BLaER1 treated with 17β-estradiol and CSF1 and Interleukin-3, amounts not matched to agents 10 nM and 100 nM (cell line): Measurements from ENCODE around the gene ASPHD1.
A peak's percentile ranks its signal among the peaks of the same experiment; 100 is the strongest.

Source experiments
- H3K27ac ChIP-seq, 11 experiments: shearing (Covaris generic); formaldehyde crosslinking; 2 replicates each; pipeline ENCODE4 v1.8.1; 2022
- H3K27me3 ChIP-seq, 11 experiments: shearing (Covaris generic); formaldehyde crosslinking; 2 replicates each; pipeline ENCODE4 v1.8.1; 2022
- H3K36me3 ChIP-seq, 11 experiments: shearing (Covaris generic); formaldehyde crosslinking; 2 replicates each; pipeline ENCODE4 v1.8.1; 2022
- H3K4me1 ChIP-seq, 10 experiments: shearing (Covaris generic); formaldehyde crosslinking; 2 replicates each; pipeline ENCODE4 v1.8.1; 2022
- H3K4me2 ChIP-seq, 11 experiments: shearing (Covaris generic); formaldehyde crosslinking; 2 replicates each; pipeline ENCODE4 v1.8.1; 2022
- H3K4me3 ChIP-seq, 10 experiments: shearing (Covaris generic); formaldehyde crosslinking; 2 replicates each; pipeline ENCODE4 v1.8.1; 2022
- H3K9ac ChIP-seq, 11 experiments: shearing (Covaris generic); formaldehyde crosslinking; 2 replicates each; pipeline ENCODE4 v1.8.1; 2022
- H3K9me3 ChIP-seq, 11 experiments: shearing (Covaris generic); formaldehyde crosslinking; replicated peaks in 1 of 11; 2 replicates each; pipeline ENCODE4 v1.8.1; 2022
- H4K20me1 ChIP-seq, 11 experiments: shearing (Covaris generic); formaldehyde crosslinking; 2 replicates each; pipeline ENCODE4 v1.8.1; 2022
- Cebpa-rat ChIP-seq, 11 experiments: shearing (Covaris generic); IDR thresholded peaks; 2 replicates each; pipeline ENCODE4 v1.8.1; 2022

ASPHD1 gene, protein sequence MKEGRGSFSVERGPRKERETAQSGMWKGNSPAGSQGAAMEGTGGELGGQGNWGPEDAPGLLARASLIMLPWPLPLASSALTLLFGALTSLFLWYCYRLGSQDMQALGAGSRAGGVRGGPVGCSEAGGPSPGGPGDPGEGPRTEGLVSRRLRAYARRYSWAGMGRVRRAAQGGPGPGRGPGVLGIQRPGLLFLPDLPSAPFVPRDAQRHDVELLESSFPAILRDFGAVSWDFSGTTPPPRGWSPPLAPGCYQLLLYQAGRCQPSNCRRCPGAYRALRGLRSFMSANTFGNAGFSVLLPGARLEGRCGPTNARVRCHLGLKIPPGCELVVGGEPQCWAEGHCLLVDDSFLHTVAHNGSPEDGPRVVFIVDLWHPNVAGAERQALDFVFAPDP

DNA sequence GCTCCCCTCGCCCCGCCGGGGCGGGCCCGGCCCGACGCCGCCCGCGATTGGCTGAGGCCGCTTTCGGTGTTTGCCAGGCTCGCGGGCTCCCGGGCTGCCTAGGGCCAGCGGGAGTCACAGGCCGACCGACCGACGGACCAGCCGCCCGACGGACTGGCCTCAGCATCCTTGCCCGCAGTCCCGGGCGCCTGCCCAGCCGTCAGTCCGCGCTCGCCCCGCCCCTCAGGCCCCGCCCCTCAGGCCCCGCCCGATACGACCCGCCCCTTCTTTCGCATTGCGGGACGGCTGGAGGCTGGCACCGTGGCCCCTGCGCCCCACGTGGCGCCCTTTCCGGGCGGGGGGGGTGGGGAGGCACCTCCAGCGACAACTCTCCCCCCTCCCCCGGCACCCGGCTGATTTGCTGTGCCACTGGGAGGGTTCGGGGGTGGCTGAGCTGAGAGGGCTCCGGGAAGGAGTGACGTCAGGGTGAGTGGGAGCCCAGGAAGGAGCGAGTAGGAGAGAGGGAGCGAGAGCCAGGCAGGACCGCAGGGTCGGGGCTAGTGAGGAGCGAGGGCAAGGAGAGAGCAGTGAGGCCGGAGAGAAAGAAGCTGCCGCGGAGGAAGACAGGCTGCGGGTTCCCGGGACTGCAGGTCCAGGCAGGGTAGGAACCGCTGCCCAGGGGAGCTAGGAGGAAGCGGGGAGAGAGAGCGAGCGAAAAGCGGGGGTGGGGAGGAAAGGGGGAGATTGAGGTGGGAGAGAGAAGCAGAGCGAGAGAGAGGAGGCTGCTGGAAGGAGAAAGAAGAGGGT is at the start of gene ASPHD1:
Gene ASPHD1 (plus strand): TSS at position 387 of the 786 bp plus-strand sequence. CDS start 484 bp downstream, outside the sequence.
- Histone ChIP-seq H3K27ac (peak within 1 kb of the TSS in 8 of 11 experiments; percentile 6 to 47 (median 37); a peak in 9 of 22 replicates), H3K9me3 (no peaks in the 10 kb centered on the region), H4K20me1 (peaks cover 0 to 35% (median 7%) of the 10 kb centered on the region in 11 experiments; a peak in 7 of 22 replicates), H3K36me3 (no peaks in the 10 kb centered on the region), H3K27me3 (peaks cover 27 to 51% (median 37%) of the 10 kb centered on the region in 11 experiments), H3K4me3 (peak within 1 kb of the TSS; percentile 55 to 76 (median 66)), H3K9ac (peak within 1 kb of the TSS in 10 of 11 experiments; percentile 39 to 76 (median 67); a peak in 17 of 22 replicates), H3K4me1 (peaks cover 7 to 37% (median 29%) of the 10 kb centered on the region in 10 experiments; a peak in 18 of 20 replicates), H3K4me2 (peak within 1 kb of the TSS; percentile 85 to 99 (median 95))
- no peak for TF ChIP-seq Cebpa-rat (IDR thresholded peaks at IDR 0.05)

DNA sequence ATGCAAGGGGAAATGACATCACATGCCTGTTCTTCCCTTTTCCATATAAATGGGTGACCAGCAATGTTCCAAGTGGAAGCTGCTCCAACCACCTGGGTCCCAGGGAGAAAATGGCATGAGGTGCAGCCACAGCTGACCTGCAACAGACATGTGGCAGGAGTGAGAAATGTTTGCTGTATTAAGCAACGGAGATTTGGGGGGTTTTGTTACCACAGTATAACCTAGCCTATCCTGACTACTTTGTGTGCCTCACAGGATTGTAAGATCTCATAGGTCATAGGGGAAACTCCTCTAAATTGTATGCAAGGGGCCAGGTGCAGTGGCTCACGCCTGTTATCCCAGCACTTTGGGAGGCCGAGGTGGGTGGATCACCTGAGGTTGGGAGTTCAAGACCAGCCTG is 49.3 kb upstream of the ASPHD1 start:
- no peak overlapping the region for H3K4me2 ChIP-seq
- no peaks in the 10 kb centered on the region for H3K27me3 ChIP-seq
- no peak overlapping the region for H3K4me3 ChIP-seq
- TF ChIP-seq Cebpa-rat (IDR thresholded peaks at IDR 0.05), result no peak
- no peak overlapping the region for H3K9ac ChIP-seq
- H3K27ac ChIP-seq, result no peak overlapping the region
- no peaks in the 10 kb centered on the region for H3K9me3 ChIP-seq
- peaks cover 0 to 17% (median 8%) of the 10 kb centered on the region in 10 experiments; a peak in 11 of 20 replicates for H3K4me1 ChIP-seq
- peaks cover 0 to 23% (median 8%) of the 10 kb centered on the region in 11 experiments; a peak in 14 of 22 replicates for H3K36me3 ChIP-seq
- H4K20me1 ChIP-seq, result peaks cover 0 to 18% (median 0%) of the 10 kb centered on the region in 11 experiments; a peak in 4 of 22 replicates

- TF ChIP-seq Cebpa-rat (IDR thresholded peaks at IDR 0.05), result no peak
Measured at GRCh38 chr16:29852654-29853053, 47.6 kb upstream of the ASPHD1 start.

GRCh38 chr16:29854520-29855100 is 45.7 kb upstream of the ASPHD1 start:
- Histone ChIP-seq H3K36me3 (peaks cover 14 to 24% (median 17%) of the 10 kb centered on the region in 11 experiments), H3K4me2 (no peak overlapping the region), H3K27me3 (no peaks in the 10 kb centered on the region), H3K9ac (no peak overlapping the region), H4K20me1 (peaks cover 0 to 13% (median 0%) of the 10 kb centered on the region in 11 experiments; a peak in 4 of 22 replicates), H3K27ac (no peak overlapping the region), H3K4me1 (peaks cover 4 to 21% (median 15%) of the 10 kb centered on the region in 10 experiments; a peak in 15 of 20 replicates), H3K4me3 (no peak overlapping the region), H3K9me3 (no peaks in the 10 kb centered on the region)
- TF ChIP-seq Cebpa-rat (IDR thresholded peaks at IDR 0.05), result no peak

More at GRCh38 chr16:29852654-29853053, 47.6 kb upstream of the ASPHD1 start:
- H3K4me1 ChIP-seq, result peaks cover 7 to 33% (median 13%) of the 10 kb centered on the region in 10 experiments; a peak in 16 of 20 replicates
- H3K27me3 ChIP-seq, result no peaks in the 10 kb centered on the region
- no peaks in the 10 kb centered on the region for H3K9me3 ChIP-seq
- H3K4me3 ChIP-seq, result no peak overlapping the region
- H3K27ac ChIP-seq, result no peak overlapping the region
- peaks cover 0 to 7% (median 2%) of the 10 kb centered on the region in 11 experiments; a peak in 12 of 22 replicates for H3K36me3 ChIP-seq
- peaks cover 0 to 12% (median 0%) of the 10 kb centered on the region in 11 experiments; a peak in 2 of 22 replicates for H4K20me1 ChIP-seq
- peak overlapping the region in 2 of 11 experiments; percentile 35 to 39; a peak in 3 of 22 replicates for H3K4me2 ChIP-seq
- no peak overlapping the region for H3K9ac ChIP-seq

DNA sequence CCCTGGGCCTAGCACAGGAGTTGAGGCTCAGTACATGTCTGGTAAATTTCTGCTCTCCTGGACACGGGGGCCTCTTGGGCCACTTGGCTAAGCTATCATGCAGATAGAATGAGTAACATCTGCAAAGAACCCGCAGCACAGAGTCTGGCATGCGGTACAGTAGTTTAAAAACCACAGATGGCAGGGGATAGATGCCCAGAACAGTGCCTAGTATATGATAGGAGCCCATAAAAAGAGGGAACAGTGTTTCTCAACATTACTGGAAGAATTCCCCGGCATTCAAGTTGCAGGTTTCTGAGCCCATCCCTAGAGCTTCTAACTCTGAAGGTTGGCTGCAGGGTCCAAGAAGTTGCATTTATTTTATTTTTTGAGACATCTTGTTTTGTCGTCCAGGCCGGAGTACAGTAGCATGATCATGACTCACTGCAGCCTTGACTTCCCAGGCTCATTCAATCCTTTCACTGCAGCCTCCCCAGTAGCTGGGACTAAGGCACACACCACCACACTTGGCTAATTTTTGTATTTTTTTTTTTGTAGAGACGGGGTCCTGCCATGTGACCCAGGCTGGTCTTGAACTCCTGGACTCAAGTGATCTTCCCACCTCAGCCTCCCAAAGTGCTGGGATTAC is 43.0 kb upstream of the ASPHD1 start:
- Histone ChIP-seq H3K27me3 (no peaks in the 10 kb centered on the region), H3K4me2 (peak overlapping the region in 5 of 11 experiments; percentile 13 to 56 (median 35); a peak in 9 of 22 replicates), H3K4me1 (peaks cover 20 to 38% (median 29%) of the 10 kb centered on the region in 10 experiments), H3K9ac (no peak overlapping the region), H4K20me1 (peaks cover 0 to 33% (median 10%) of the 10 kb centered on the region in 11 experiments; a peak in 7 of 22 replicates), H3K27ac (no peak overlapping the region; a peak in 1 of 22 replicates), H3K36me3 (peaks cover 31 to 42% (median 36%) of the 10 kb centered on the region in 11 experiments), H3K4me3 (no peak overlapping the region), H3K9me3 (no peaks in the 10 kb centered on the region)
- TF ChIP-seq Cebpa-rat (IDR thresholded peaks at IDR 0.05), result no peak

DNA sequence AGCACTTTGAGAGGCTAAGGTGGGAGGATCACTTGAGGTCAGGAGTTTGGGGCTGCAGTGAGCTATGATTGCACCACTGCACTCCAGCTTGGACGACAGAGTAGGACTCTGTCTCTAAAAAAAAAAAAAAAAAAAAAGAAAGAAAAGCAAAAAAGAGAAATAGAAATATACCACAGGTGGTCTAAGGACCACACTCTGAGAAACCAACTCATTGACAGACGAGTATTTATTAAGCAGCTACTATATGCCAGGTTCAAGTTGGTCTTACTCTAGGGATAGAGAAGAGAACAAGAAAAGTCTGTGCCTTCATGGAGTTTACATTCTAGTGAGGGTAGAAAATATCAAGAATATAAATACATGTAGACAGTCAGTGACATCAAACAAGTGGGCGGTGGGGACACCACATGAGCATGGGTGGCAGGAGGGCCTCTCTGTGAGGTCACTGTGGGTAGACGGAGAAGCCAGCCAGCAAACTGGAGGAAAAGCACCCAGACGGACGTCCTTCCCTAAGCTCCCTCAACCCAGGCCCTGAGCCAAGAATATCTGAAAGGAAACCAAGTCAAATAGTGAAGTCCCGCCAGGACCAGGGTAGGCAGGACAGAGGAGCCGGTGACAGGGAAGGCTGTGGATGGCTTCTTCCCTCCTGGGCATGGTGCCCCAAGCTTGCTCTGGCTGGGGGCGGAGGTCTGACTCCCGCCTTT is 42.0 kb upstream of the ASPHD1 start:
- Histone ChIP-seq H3K4me2 (no peak overlapping the region), H3K27ac (no peak overlapping the region), H4K20me1 (peaks cover 0 to 35% (median 10%) of the 10 kb centered on the region in 11 experiments; a peak in 7 of 22 replicates), H3K4me1 (peaks cover 14 to 40% (median 30%) of the 10 kb centered on the region in 10 experiments), H3K36me3 (peaks cover 31 to 42% (median 36%) of the 10 kb centered on the region in 11 experiments), H3K27me3 (no peaks in the 10 kb centered on the region), H3K4me3 (no peak overlapping the region), H3K9me3 (no peaks in the 10 kb centered on the region), H3K9ac (no peak overlapping the region)
- no peak for TF ChIP-seq Cebpa-rat (IDR thresholded peaks at IDR 0.05)

DNA sequence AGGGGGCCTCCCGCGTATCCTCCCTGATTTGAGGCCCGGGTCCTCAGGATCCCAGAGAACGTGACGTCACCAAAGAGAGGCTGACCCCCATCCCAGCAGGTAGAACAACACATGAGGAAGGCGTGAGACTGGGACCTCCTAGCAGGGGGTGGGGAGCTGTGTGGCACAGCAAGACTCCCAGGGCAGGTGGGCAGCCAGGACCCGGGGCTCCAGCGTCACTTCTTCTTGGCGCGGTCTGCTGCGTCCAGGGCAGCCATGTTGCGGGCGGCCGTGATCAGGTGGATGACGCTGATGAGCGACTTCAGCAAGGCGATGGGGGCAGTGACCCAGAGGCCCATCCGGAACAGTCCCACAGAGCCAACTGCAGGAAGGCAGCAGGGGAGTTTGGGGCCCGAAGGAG is 41.3 kb upstream of the ASPHD1 start:
- no peak overlapping the region for H3K4me3 ChIP-seq
- H3K27me3 ChIP-seq, result no peaks in the 10 kb centered on the region
- no peak for TF ChIP-seq Cebpa-rat (IDR thresholded peaks at IDR 0.05)
- H3K4me1 ChIP-seq, result peaks cover 14 to 44% (median 30%) of the 10 kb centered on the region in 10 experiments
- H3K36me3 ChIP-seq, result peaks cover 31 to 42% (median 36%) of the 10 kb centered on the region in 11 experiments
- no peak overlapping the region for H3K27ac ChIP-seq
- H3K9me3 ChIP-seq, result no peaks in the 10 kb centered on the region
- no peak overlapping the region for H3K4me2 ChIP-seq
- H3K9ac ChIP-seq, result no peak overlapping the region
- H4K20me1 ChIP-seq, result peaks cover 0 to 35% (median 10%) of the 10 kb centered on the region in 11 experiments; a peak in 7 of 22 replicates
